ENCODE data around the gene FOXS1.

The FOXS1 gene

DNA sequence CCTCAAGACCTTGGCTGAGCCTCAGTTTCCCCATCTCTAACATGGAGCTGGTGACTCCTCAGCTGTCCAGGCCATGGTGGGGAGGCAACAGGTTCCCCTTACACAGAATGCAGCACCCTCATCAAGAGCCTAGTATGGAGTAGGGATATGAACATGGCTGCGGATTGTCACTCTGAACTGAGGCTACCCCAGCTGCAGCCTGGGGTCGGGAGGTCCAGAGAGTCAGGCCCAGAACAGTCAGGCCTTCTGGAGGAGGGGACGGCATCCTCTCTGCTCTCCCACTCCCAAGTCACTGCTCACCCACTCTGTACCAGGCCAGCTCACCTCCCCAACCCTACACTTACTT lies 1.4 kb upstream of the FOXS1 start:
- TF ChIP-seq CTCF (IDR thresholded peaks at IDR 0.05; ENCODE audit: control insufficient read depth, extremely low read depth, insufficient read depth) = no peak
- no peak overlapping the region for H3K4me3 ChIP-seq (ENCODE audit: low read depth, low read length)
- no peak for DNase-seq (ENCODE audit: low read depth)

DNA sequence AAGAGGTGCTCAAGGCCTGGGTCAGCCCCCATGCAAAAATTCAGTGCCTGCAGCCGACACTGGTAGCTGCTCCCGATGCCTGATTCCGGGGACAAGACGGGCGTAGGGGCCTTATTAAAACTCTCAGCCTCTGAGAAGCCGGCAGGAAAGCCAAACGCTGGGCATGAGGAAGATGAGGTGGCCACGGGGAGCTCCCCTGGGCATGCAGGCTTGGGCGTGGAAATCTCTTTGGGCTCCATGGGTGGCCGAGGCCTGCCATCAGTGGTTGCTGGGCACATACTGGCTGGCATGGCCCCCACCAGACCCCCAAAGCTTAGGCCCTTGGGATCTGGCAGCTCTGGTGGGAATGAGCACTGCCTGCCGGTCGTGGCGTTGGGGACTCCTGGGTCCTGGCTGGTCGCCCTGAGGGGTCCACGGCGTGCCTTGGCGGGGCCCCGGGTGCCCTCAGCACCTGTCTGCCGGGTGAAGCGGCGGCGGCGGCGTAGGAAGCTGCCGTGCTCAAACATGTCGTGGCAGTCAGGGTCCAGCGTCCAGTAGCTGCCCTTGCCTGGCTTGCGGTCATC lies 586 bp downstream of the FOXS1 start:
- no peak for DNase-seq (ENCODE audit: low read depth)
- H3K4me3 ChIP-seq (ENCODE audit: low read depth, low read length) = no peak overlapping the region
- TF ChIP-seq CTCF (IDR thresholded peaks at IDR 0.05; ENCODE audit: control insufficient read depth, extremely low read depth, insufficient read depth) = no peak

GRCh38 chr20:31843881-31844280 lies 1.5 kb downstream of the FOXS1 start:
- no peak overlapping the region for H3K4me3 ChIP-seq (ENCODE audit: low read depth, low read length)
- no peak for TF ChIP-seq CTCF (IDR thresholded peaks at IDR 0.05; ENCODE audit: control insufficient read depth, extremely low read depth, insufficient read depth)
- DNase-seq (ENCODE audit: low read depth) = no peak

GRCh38 chr20:31843288-31843687 lies 2.1 kb downstream of the FOXS1 start:
- TF ChIP-seq CTCF (IDR thresholded peaks at IDR 0.05; ENCODE audit: control insufficient read depth, extremely low read depth, insufficient read depth) = no peak
- no peak overlapping the region for H3K4me3 ChIP-seq (ENCODE audit: low read depth, low read length)
- DNase-seq (ENCODE audit: low read depth) = no peak

- no peak for DNase-seq (ENCODE audit: low read depth)
- no peak overlapping the region for H3K4me3 ChIP-seq (ENCODE audit: low read depth, low read length)
- no peak for TF ChIP-seq CTCF (IDR thresholded peaks at IDR 0.05; ENCODE audit: control insufficient read depth, extremely low read depth, insufficient read depth)
Observed at GRCh38 chr20:31842471-31843157, 2.8 kb downstream of the FOXS1 start.

DNA sequence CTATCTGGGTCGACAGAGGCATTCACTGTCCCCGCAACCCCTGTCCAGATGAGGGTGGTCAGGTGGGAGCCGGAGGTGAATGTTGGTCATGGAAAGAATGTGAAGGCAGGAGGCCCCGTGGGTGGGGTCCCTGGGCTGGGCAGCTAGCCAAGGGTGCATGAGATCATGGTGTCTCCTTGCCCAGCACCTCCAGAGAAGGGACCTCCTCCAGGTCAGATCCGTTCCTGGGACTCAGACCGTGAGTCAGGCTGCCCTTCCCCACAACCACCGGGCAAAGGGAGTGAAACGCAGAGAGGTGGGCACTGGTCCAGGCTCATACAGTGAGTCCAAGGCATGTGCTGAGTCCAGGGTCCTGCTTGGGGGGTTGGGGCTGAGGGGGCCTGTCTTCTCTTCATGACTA lies 3.5 kb downstream of the FOXS1 start:
- DNase-seq (ENCODE audit: low read depth) = no peak
- TF ChIP-seq CTCF (IDR thresholded peaks at IDR 0.05; ENCODE audit: control insufficient read depth, extremely low read depth, insufficient read depth) = no peak
- H3K4me3 ChIP-seq (ENCODE audit: low read depth, low read length) = no peak overlapping the region

Data from LNCaP clone FGC (cell line).